Neuronal stem cell (in vitro differentiated cells): ENCODE data around the gene GPR62.

Experiments
- DNase-seq: peaks from one replicate; pipeline ENCODE4 v3.0.0-alpha.2; 2013; ENCODE audit warnings: low spot score
- H2AFZ ChIP-seq: one replicate; pipeline ENCODE4 v1.6.1; 2013; ENCODE audit warnings: mild to moderate bottlenecking, low read length, inconsistent platforms
- H2AK5ac ChIP-seq: 2 replicates; pipeline ENCODE4 v1.6.1; 2013; ENCODE audit warnings: low read depth, mild to moderate bottlenecking, inconsistent platforms, low read length, moderate library complexity, mixed read lengths
- H2BK120ac ChIP-seq: 2 replicates; pipeline ENCODE4 v1.6.1; 2013; ENCODE audit warnings: low read depth, mild to moderate bottlenecking, inconsistent platforms, low read length, moderate library complexity, mixed read lengths
- H2BK12ac ChIP-seq: one replicate; pipeline ENCODE4 v1.6.1; 2013; ENCODE audit warnings: low read length, inconsistent platforms
- H2BK15ac ChIP-seq: 2 replicates; pipeline ENCODE4 v1.6.1; 2013; ENCODE audit warnings: mild to moderate bottlenecking, low read length, inconsistent platforms, mixed read lengths
- H2BK5ac ChIP-seq: one replicate; pipeline ENCODE4 v1.6.1; 2013; ENCODE audit warnings: inconsistent platforms, mild to moderate bottlenecking, low read length, moderate library complexity
- H3K14ac ChIP-seq: one replicate; pipeline ENCODE4 v1.6.1; 2013; ENCODE audit warnings: low read length, inconsistent platforms
- H3K18ac ChIP-seq: 2 replicates; pipeline ENCODE4 v1.6.1; 2013; ENCODE audit warnings: low read length, inconsistent platforms
- H3K23ac ChIP-seq: 2 replicates; pipeline ENCODE4 v1.6.1; 2013; ENCODE audit warnings: low read depth, mild to moderate bottlenecking, mixed read lengths, low read length, inconsistent platforms; ENCODE audit not compliant: poor library complexity
- H3K27ac ChIP-seq: replicated peaks from 3 replicates; pipeline ENCODE4 v1.5.1; 2013; ENCODE audit warnings: low read length, inconsistent platforms
- H3K27me3 ChIP-seq, 3 experiments: 2 replicates each; pipeline ENCODE4 v1.6.1; 2013; ENCODE audit warnings: low read length in 3 of 3, mild to moderate bottlenecking in 2 of 3, inconsistent platforms in 1 of 3, low read depth in 1 of 3, mixed read lengths in 1 of 3, moderate library complexity in 1 of 3; ENCODE audit not compliant: control insufficient read depth in 3 of 3, insufficient read depth in 3 of 3
- H3K36me3 ChIP-seq, 2 donors: replicated peaks in 1 of 2; 2 replicates each; pipeline ENCODE4 v1.6.1; 2013; ENCODE audit warnings: low read length in 2 of 2; ENCODE audit not compliant: control insufficient read depth in 2 of 2, insufficient read depth in 2 of 2
- H3K4ac ChIP-seq: 2 replicates; pipeline ENCODE4 v1.6.1; 2013; ENCODE audit warnings: inconsistent platforms, mild to moderate bottlenecking, low read length, moderate library complexity
- H3K4me1 ChIP-seq, 2 donors: 1 replicate in 1 of 2; 2 replicates in 1 of 2; pipeline ENCODE4 v1.6.1; 2013; ENCODE audit warnings: low read length in 2 of 2, low read depth in 1 of 2; ENCODE audit not compliant: control insufficient read depth in 2 of 2, insufficient read depth in 1 of 2
- H3K4me2 ChIP-seq: one replicate; pipeline ENCODE4 v1.6.1; 2013; ENCODE audit warnings: mild to moderate bottlenecking, low read length, inconsistent platforms; ENCODE audit not compliant: insufficient read depth, poor library complexity, severe bottlenecking
- H3K4me3 ChIP-seq, 2 donors: 2 replicates each; pipeline ENCODE4 v1.5.1; 2013; ENCODE audit warnings: low read length in 2 of 2, mild to moderate bottlenecking in 2 of 2, inconsistent platforms in 1 of 2, moderate library complexity in 1 of 2
- H3K79me1 ChIP-seq: one replicate; pipeline ENCODE4 v1.6.1; 2013; ENCODE audit warnings: low read depth, mild to moderate bottlenecking, inconsistent platforms, low read length, moderate library complexity
- H3K9ac ChIP-seq: one replicate; pipeline ENCODE4 v1.6.1; 2013; ENCODE audit warnings: mild to moderate bottlenecking, low read depth, low read length, inconsistent platforms; ENCODE audit not compliant: poor library complexity
- H3K9me3 ChIP-seq, 2 donors: replicated peaks in 1 of 2; 2 replicates each; pipeline versions ENCODE3 to v1.6.1; 2013; ENCODE audit warnings: low read length in 2 of 2, mild to moderate bottlenecking in 2 of 2, inconsistent platforms in 1 of 2, low read depth in 1 of 2, mixed read lengths in 1 of 2, moderate library complexity in 1 of 2; ENCODE audit not compliant: control insufficient read depth in 2 of 2, insufficient read depth in 1 of 2
- H4K8ac ChIP-seq: one replicate; pipeline ENCODE4 v1.6.1; 2013; ENCODE audit warnings: low read depth, mild to moderate bottlenecking, inconsistent platforms, low read length, moderate library complexity
- H4K91ac ChIP-seq: one replicate; pipeline ENCODE4 v1.6.1; 2013; ENCODE audit warnings: low read length, low read depth, mild to moderate bottlenecking, inconsistent platforms; ENCODE audit not compliant: poor library complexity
- WGBS, 2 donors: extraction: QIAGEN DNeasy Blood & Tissue Kit; methylation state at CpG; one replicate each; pipeline ENCODE4 v1.1.7; 2013; ENCODE audit warnings: missing lambda C conversion rate in 2 of 2, mixed read lengths in 1 of 2; ENCODE audit not compliant: insufficient read length in 2 of 2, insufficient replicate concordance in 1 of 2; ENCODE audit errors: extremely low coverage in 2 of 2; 5-methylcytosine and 5-hydroxymethylcytosine counted together

Gene GPR62

GRCh38 chr3:51977446-51978142 is 22.4 kb downstream of the GPR62 start:
- peaks cover 0 to 2% (median 0%) of the 10 kb centered on the region in 3 experiments for H3K27me3 ChIP-seq
- H3K27ac ChIP-seq = no peak overlapping the region
- H2BK5ac ChIP-seq = no peak overlapping the region
- H4K91ac ChIP-seq = no peak overlapping the region
- no peak overlapping the region for H3K14ac ChIP-seq
- H3K4me2 ChIP-seq = no peak overlapping the region
- no peak overlapping the region for H2BK15ac ChIP-seq
- H2AK5ac ChIP-seq = peak overlapping the region; percentile 72
- no peak overlapping the region for H4K8ac ChIP-seq
- H3K36me3 ChIP-seq = peaks cover 0 to 9% of the 10 kb centered on the region in 2 donors
- peak overlapping the region in 1 of 2 donors; percentile 28 for H3K4me3 ChIP-seq
- no peak overlapping the region for H3K4ac ChIP-seq
- no peak overlapping the region for H2AFZ ChIP-seq
- no peaks in the 10 kb centered on the region for H3K9me3 ChIP-seq
- H3K4me1 ChIP-seq = peaks cover 22 to 25% of the 10 kb centered on the region in 2 donors
- no peak overlapping the region for H2BK120ac ChIP-seq
- no peak overlapping the region for H3K9ac ChIP-seq
- no peak for DNase-seq
- H3K18ac ChIP-seq = no peak overlapping the region
- H3K79me1 ChIP-seq = no peaks in the 10 kb centered on the region
- no CpG with 5 or more reads among the region's 9 CpGs for WGBS, 2 donors
- no peak overlapping the region for H2BK12ac ChIP-seq
- no peak overlapping the region for H3K23ac ChIP-seq

- Histone ChIP-seq H3K27ac (no peak overlapping the region), H3K4me1 (peaks cover 24 to 27% of the 10 kb centered on the region in 2 donors), H3K14ac (no peak overlapping the region), H4K8ac (no peak overlapping the region), H3K4ac (no peak overlapping the region), H2BK15ac (no peak overlapping the region), H3K9me3 (no peaks in the 10 kb centered on the region), H3K18ac (no peak overlapping the region), H3K4me3 (no peak overlapping the region), H3K4me2 (no peak overlapping the region), H4K91ac (no peak overlapping the region), H2AK5ac (no peak overlapping the region), H3K23ac (no peak overlapping the region), H2BK5ac (no peak overlapping the region), H3K79me1 (no peaks in the 10 kb centered on the region), H3K36me3 (peaks cover 0 to 9% of the 10 kb centered on the region in 2 donors), H2BK120ac (no peak overlapping the region), H3K27me3 (peaks cover 0 to 2% (median 0%) of the 10 kb centered on the region in 3 experiments), H2AFZ (no peak overlapping the region), H2BK12ac (no peak overlapping the region), H3K9ac (no peak overlapping the region)
- DNase-seq = no peak
- whole genome bisulfite sequencing, 2 donors = no CpG with 5 or more reads among the region's 4 CpGs
Measured at GRCh38 chr3:51978143-51978502, 22.9 kb downstream of the GPR62 start.

GRCh38 chr3:51980253-51980652 is 25.1 kb downstream of the GPR62 start:
- no peak for DNase-seq
- Histone ChIP-seq H3K4me3 (no peak overlapping the region), H3K4me2 (no peak overlapping the region), H3K79me1 (no peaks in the 10 kb centered on the region), H4K8ac (no peak overlapping the region), H3K18ac (peak overlapping the region; percentile 50), H2BK15ac (no peak overlapping the region), H3K36me3 (peaks cover 0 to 9% of the 10 kb centered on the region in 2 donors), H4K91ac (no peak overlapping the region), H2BK12ac (no peak overlapping the region), H2BK120ac (no peak overlapping the region), H3K27me3 (peaks cover 0 to 2% (median 0%) of the 10 kb centered on the region in 3 experiments), H3K4me1 (peaks cover 18 to 20% of the 10 kb centered on the region in 2 donors), H3K9ac (no peak overlapping the region), H3K14ac (no peak overlapping the region), H3K9me3 (no peaks in the 10 kb centered on the region), H2BK5ac (no peak overlapping the region), H3K23ac (peak overlapping the region; percentile 27), H3K27ac (no peak overlapping the region), H2AK5ac (no peak overlapping the region), H3K4ac (no peak overlapping the region), H2AFZ (no peak overlapping the region)
- WGBS, 2 donors = no CpG with 5 or more reads among the region's 10 CpGs

- peak overlapping the region; percentile 69 for H4K91ac ChIP-seq
- peak overlapping the region; percentile 96 for H2AFZ ChIP-seq
- peak overlapping the region; percentile 16 for H2AK5ac ChIP-seq
- peaks cover 3% of the 10 kb centered on the region for H3K79me1 ChIP-seq
- peaks cover 3 to 9% of the 10 kb centered on the region in 2 donors for H3K36me3 ChIP-seq
- H4K8ac ChIP-seq = no peak overlapping the region
- peak overlapping the region; percentile 51 to 54 for H3K4me3 ChIP-seq
- peak overlapping the region; percentile 49 for H3K14ac ChIP-seq
- H3K27me3 ChIP-seq = no peaks in the 10 kb centered on the region
- H3K4me2 ChIP-seq = peak overlapping the region; percentile 87
- H3K4me1 ChIP-seq = peaks cover 11 to 13% of the 10 kb centered on the region in 2 donors
- peak overlapping the region; percentile 19 for H2BK15ac ChIP-seq
- peak overlapping the region; percentile 94 for H3K9ac ChIP-seq
- H2BK120ac ChIP-seq = peak overlapping the region; percentile 21
- no peak overlapping the region for H2BK5ac ChIP-seq
- WGBS, 2 donors = no CpG with 5 or more reads among the region's 4 CpGs
- no peak for DNase-seq
- peak overlapping the region; percentile 90 for H3K27ac ChIP-seq
- no peak overlapping the region for H3K4ac ChIP-seq
- peak overlapping the region; percentile 97 for H3K23ac ChIP-seq
- peak overlapping the region; percentile 89 for H3K18ac ChIP-seq
- peak overlapping the region; percentile 8 for H2BK12ac ChIP-seq
- no peaks in the 10 kb centered on the region for H3K9me3 ChIP-seq
Measured at GRCh38 chr3:51982352-51982837, 27.2 kb downstream of the GPR62 start.
